HepG2 (cell line): ENCODE data around the gene KIAA0040. TPM values are rescaled to one million over a fixed set of nuclear protein-coding genes. Genes with fewer than 3 reads are reported as not detected.

Source experiments
- ATAC-seq: fragments of 200-7000 bp; cut with Tn5 transposase; 3 replicates; pipeline ENCODE4 v1.9.1; 2020; ENCODE audit warnings: mild to moderate bottlenecking, moderate library complexity
- BruUV-seq: library from RNA; stranded (reverse); fragments of 400-500 nt; replicated peaks from 2 replicates; lab custom pipeline; 2021; lab: Mats Ljungman, UMichigan
- CTCF ChIA-PET: fragments of 300-600 bp; formaldehyde crosslinking; extraction: SDS; loops from one replicate; lab custom pipeline; 2021; ENCODE audit warnings: low total read pairs, inconsistent platforms, low intra/inter-chr PET ratio; lab: Yijun Ruan, JAX
- POLR2A ChIA-PET: fragments of 350-600 bp; sonication (Branson Sonifier 250); formaldehyde crosslinking; loops from one replicate; lab custom pipeline; 2020; ENCODE audit warnings: antibody characterized with exemption, inconsistent platforms; lab: Yijun Ruan, JAX
- DNase-seq: peaks from one replicate; pipeline ENCODE4 v3.0.0-alpha.2; 2015; ENCODE audit warnings: low spot score
- FAIRE-seq: peaks from 3 replicates; lab custom pipeline; 2011; peaks lifted over from hg19 to GRCh38; lab: Jason Lieb, UNC
- H2AFZ ChIP-seq: one replicate; pipeline ENCODE4 v1.6.1; 2011; ENCODE audit warnings: low read length, inconsistent platforms
- H3K27ac ChIP-seq: fragments of 300-600 bp; 3 replicates; pipeline ENCODE4 v1.8.0; 2011; ENCODE audit warnings: mixed run types, mild to moderate bottlenecking, mixed read lengths, low read length, inconsistent platforms; ENCODE audit not compliant: insufficient read depth; ENCODE audit errors: extremely low read length
- H3K27me3 ChIP-seq, 2 experiments: fragments of 200-600 bp in 1 of 2; 2 replicates in 1 of 2; 3 replicates in 1 of 2; pipeline versions ENCODE4 v1.6.0 to v1.8.0; 2011; ENCODE audit warnings: low read length in 2 of 2, mild to moderate bottlenecking in 2 of 2, moderate library complexity in 2 of 2, inconsistent platforms in 1 of 2; ENCODE audit not compliant: insufficient read depth in 2 of 2, control insufficient read depth in 1 of 2
- H3K36me3 ChIP-seq, 2 experiments: fragments of 200-600 bp in 1 of 2; replicated peaks in 1 of 2; 2 replicates in 1 of 2; 3 replicates in 1 of 2; pipeline versions ENCODE4 v1.5.1 to v1.8.0; 2011; ENCODE audit warnings: low read length in 2 of 2, inconsistent platforms in 1 of 2; ENCODE audit not compliant: insufficient read depth in 2 of 2, control insufficient read depth in 1 of 2
- H3K4me1 ChIP-seq: 2 replicates; pipeline ENCODE4 v1.5.1; 2012; ENCODE audit warnings: low read length, inconsistent platforms; ENCODE audit not compliant: insufficient read depth
- H3K4me2 ChIP-seq: 2 replicates; pipeline ENCODE4 v1.6.0; 2011; ENCODE audit warnings: low read depth, low read length, inconsistent platforms
- H3K4me3 ChIP-seq, 3 experiments: fragments of 200-600 bp in 1 of 3; sonication (generic), shearing (Covaris generic) in 1 of 3; replicated peaks in 1 of 3; 2 replicates each; pipeline ENCODE4 v1.5.1; 2011 to 2016; ENCODE audit warnings: low read length in 3 of 3, inconsistent platforms in 2 of 3, low read depth in 2 of 3, mild to moderate bottlenecking in 2 of 3, control low read depth in 1 of 3, mixed read lengths in 1 of 3; ENCODE audit not compliant: insufficient read depth in 1 of 3
- H3K79me2 ChIP-seq: one replicate; pipeline ENCODE4 v1.6.1; 2011; ENCODE audit warnings: low read length, inconsistent platforms; ENCODE audit not compliant: insufficient read depth
- H3K9ac ChIP-seq: 2 replicates; pipeline ENCODE4 v1.6.0; 2011; ENCODE audit warnings: mild to moderate bottlenecking, low read depth, low read length, inconsistent platforms; ENCODE audit not compliant: insufficient read depth
- H3K9me3 ChIP-seq: 2 replicates; pipeline ENCODE4 v1.5.1; 2012; ENCODE audit warnings: mild to moderate bottlenecking, low read length
- H4K20me1 ChIP-seq: 2 replicates; pipeline ENCODE4 v1.6.0; 2011; ENCODE audit warnings: inconsistent platforms, mild to moderate bottlenecking, low read length, moderate library complexity; ENCODE audit not compliant: insufficient read depth
- AKAP8 ChIP-seq: sonication (generic); formaldehyde crosslinking; IDR thresholded peaks from 2 replicates; pipeline ENCODE4 v1.5.1; 2020; ENCODE audit warnings: mild to moderate bottlenecking, missing genetic modification reagents
- ARID4A ChIP-seq: sonication (generic); formaldehyde crosslinking; IDR thresholded peaks from 2 replicates; pipeline ENCODE4 v1.5.0; 2020; ENCODE audit warnings: mild to moderate bottlenecking, missing genetic modification reagents, borderline replicate concordance
- FOXJ3 ChIP-seq: sonication (generic); formaldehyde crosslinking; IDR thresholded peaks from 2 replicates; pipeline ENCODE4 v1.4.0; 2020; ENCODE audit warnings: missing genetic modification reagents, mild to moderate bottlenecking, borderline replicate concordance
- HBP1 ChIP-seq: IDR thresholded peaks from 2 replicates; pipeline ENCODE4 v1.6.1; 2016; ENCODE audit warnings: low read depth, control low read depth
- HIVEP1 ChIP-seq: sonication (generic); formaldehyde crosslinking; IDR thresholded peaks from 2 replicates; pipeline ENCODE4 v1.4.0; 2020; ENCODE audit warnings: mild to moderate bottlenecking, missing genetic modification reagents
- HOXA5 ChIP-seq: sonication (generic); formaldehyde crosslinking; IDR thresholded peaks from 2 replicates; pipeline ENCODE4 v1.4.0; 2020; ENCODE audit warnings: missing genetic modification reagents
- JUND ChIP-seq: sonication (generic); formaldehyde crosslinking; IDR thresholded peaks from 2 replicates; pipeline ENCODE4 v1.8.0; 2022; ENCODE audit warnings: mild to moderate bottlenecking, missing genetic modification reagents
- KDM4B ChIP-seq: sonication (generic); formaldehyde crosslinking; IDR thresholded peaks from 2 replicates; pipeline ENCODE4 v1.4.0; 2020; ENCODE audit warnings: missing genetic modification reagents
- MYC ChIP-seq: sonication (generic); formaldehyde crosslinking; IDR thresholded peaks from 2 replicates; pipeline ENCODE4 v1.9.0; 2021; ENCODE audit warnings: missing genetic modification reagents, borderline replicate concordance
- PCBP1 ChIP-seq: fragments of 200-400 bp; formaldehyde crosslinking; IDR thresholded peaks from 2 replicates; pipeline ENCODE4 v1.6.1; 2017; ENCODE audit warnings: mild to moderate bottlenecking, low read depth, low read length, borderline replicate concordance
- THAP11 ChIP-seq: IDR thresholded peaks from 2 replicates; pipeline ENCODE4 v1.6.1; 2016; ENCODE audit warnings: missing biosample characterization, missing genetic modification reagents
- ZNF121 ChIP-seq: sonication (generic); formaldehyde crosslinking; IDR thresholded peaks from 2 replicates; pipeline ENCODE4 v1.5.0; 2020; ENCODE audit warnings: mild to moderate bottlenecking, missing genetic modification reagents
- ZNF230 ChIP-seq: sonication (generic); formaldehyde crosslinking; IDR thresholded peaks from 2 replicates; pipeline ENCODE4 v1.4.0; 2020; ENCODE audit warnings: mild to moderate bottlenecking, missing genetic modification reagents
- ZNF335 ChIP-seq: sonication (generic); formaldehyde crosslinking; IDR thresholded peaks from 2 replicates; pipeline ENCODE4 v1.4.0; 2020; ENCODE audit warnings: missing genetic modification reagents
- ZNF362 ChIP-seq: sonication (generic); formaldehyde crosslinking; IDR thresholded peaks from 2 replicates; pipeline ENCODE4 v1.4.0; 2020; ENCODE audit warnings: missing genetic modification reagents, mild to moderate bottlenecking, borderline replicate concordance
- ZNF512 ChIP-seq: sonication (generic); formaldehyde crosslinking; IDR thresholded peaks from 2 replicates; pipeline ENCODE4 v1.4.0; 2020; ENCODE audit warnings: mild to moderate bottlenecking, missing genetic modification reagents
- ZNF616 ChIP-seq: sonication (generic); formaldehyde crosslinking; IDR thresholded peaks from 2 replicates; pipeline ENCODE4 v1.5.0; 2020; ENCODE audit warnings: low read depth, mild to moderate bottlenecking, missing genetic modification reagents
- ZSCAN30 ChIP-seq: sonication (generic); formaldehyde crosslinking; IDR thresholded peaks from 2 replicates; pipeline ENCODE4 v1.5.0; 2020; ENCODE audit warnings: mild to moderate bottlenecking, missing genetic modification reagents
- WGBS: methylation state at CpG from one replicate; pipeline ENCODE4 v1.1.6; 2017; ENCODE audit warnings: low lambda C conversion rate; 5-methylcytosine and 5-hydroxymethylcytosine counted together
- in situ Hi-C: cut with HindIII; loops from 2 replicates; pipeline ENCODE4 v1.10.0; 2017; ENCODE audit warnings: low pct_unique_long_range_greater_than_20kb; ENCODE audit not compliant: extremely low pct_ligation_motif_present
- intact Hi-C: fragments of 100-400 bp; cut with micrococcal nuclease; formaldehyde crosslinking; loops from one replicate; pipeline ENCODE4 v1.10.0; 2022; ENCODE audit not compliant: unreplicated experiment
- polyA plus RNA-seq, 8 experiments: library from polyadenylated mRNA; depleted of rRNA in 3 of 8; stranded (reverse) in 7 of 8; unstranded in 1 of 8; fragments of >200 nt; fragmentation: Illumina TruSeq in 4 of 8; extraction: Trizol in 4 of 8; gene quantifications; 2 replicates each; pipeline versions ENCODE4 v1.2.1 to v1.2.3, GENCODE V29; 2011 to 2016; ENCODE audit warnings: low read depth in 4 of 8, missing spikeins in 1 of 8, mixed read lengths in 1 of 8; ENCODE audit not compliant: insufficient read depth in 1 of 8
- total RNA-seq, 5 experiments: library from RNA; depleted of rRNA; stranded (reverse); fragments of >200 nt; fragmentation: Illumina TruSeq; extraction: Trizol; gene quantifications; 2 replicates each; pipeline ENCODE4 v1.2.3, GENCODE V29; 2016; ENCODE audit warnings: low read depth in 1 of 5

KIAA0040 gene
- total and polyA plus RNA-seq, 2 of the 13 experiments (the other 11 are each of a cell fraction or from before 2014, with no cell fraction given): 0.24 to 0.26 TPM

- H3K9me3 ChIP-seq: no peaks in the 10 kb centered on the region
- intact Hi-C loops (no loop called here), in situ Hi-C loops (no loop called here)
- H3K4me3 ChIP-seq: no peak overlapping the region
- ChIA-PET POLR2A (no interaction called here), CTCF (no interaction called here)
- H3K36me3 ChIP-seq: no peaks in the 10 kb centered on the region
- WGBS: 0% methylated on average over 2 of the region's 2 CpGs
- H3K79me2 ChIP-seq: no peaks in the 10 kb centered on the region
- FAIRE-seq: no peak
- H3K27me3 ChIP-seq: 0 out of 5 replicates have a peak, but pooled peaks cover 0 to 5% of the 10 kb centered on the region in 2 experiments
- ATAC-seq: no peak
- no peak overlapping the region for H3K4me2 ChIP-seq
- no peaks in the 10 kb centered on the region for H4K20me1 ChIP-seq
- no peak overlapping the region for H2AFZ ChIP-seq
- peaks cover 10% of the 10 kb centered on the region for H3K4me1 ChIP-seq
- no peak for DNase-seq
- H3K27ac ChIP-seq: no peak overlapping the region
- BruUV-seq: no TSS peak
- no peak overlapping the region for H3K9ac ChIP-seq
- TF ChIP-seq HBP1 (CRISPR knock-in tag) (no peak), MYC (CRISPR knock-in tag) (no peak), HIVEP1 (CRISPR knock-in tag) (no peak), ZSCAN30 (no peak), ZNF512 (CRISPR knock-in tag) (no peak), KDM4B (CRISPR knock-in tag) (no peak), ZNF230 (CRISPR knock-in tag) (no peak), ZNF121 (CRISPR knock-in tag) (no peak), FOXJ3 (no peak), ARID4A (CRISPR knock-in tag) (no peak), ZNF616 (CRISPR knock-in tag) (no peak), THAP11 (CRISPR knock-in tag) (no peak), ZNF362 (CRISPR knock-in tag) (no peak), AKAP8 (CRISPR knock-in tag) (no peak), PCBP1 (no peak), JUND (CRISPR knock-in tag) (no peak), ZNF335 (CRISPR knock-in tag) (no peak), HOXA5 (CRISPR knock-in tag) (no peak)
Measured at GRCh38 chr1:175197531-175197930, 5.0 kb upstream of the KIAA0040 start.
